SK-N-SH (cell line): ENCODE results near the gene CADM2. TPM values are rescaled to one million over a fixed set of nuclear protein-coding genes. Genes with fewer than 3 reads are reported as not detected.
A peak's percentile ranks its signal among the peaks of the same experiment; 100 is the strongest.

Source experiments
- CTCF ChIA-PET: fragments of 300-600, 350-600 bp; formaldehyde crosslinking; extraction: SDS; loops from one replicate; lab custom pipeline; 2021; lab: Yijun Ruan, JAX
- POLR2A ChIA-PET: fragments of 350-600 bp; sonication (Branson Sonifier 250); formaldehyde crosslinking; extraction: SDS; loops from one replicate; lab custom pipeline; 2020; ENCODE audit warnings: antibody characterized with exemption, inconsistent platforms; lab: Yijun Ruan, JAX
- DNase-seq: peaks from one replicate; pipeline ENCODE4 v3.0.0; 2012
- H2AFZ ChIP-seq: fragments of 200-600 bp; sonication (generic); 2 replicates; pipeline ENCODE4 v1.8.1; 2016; ENCODE audit warnings: antibody characterized with exemption, mild to moderate bottlenecking, low read depth
- H3F3A ChIP-seq: fragments of 200-600 bp; sonication (generic); replicated peaks from 2 replicates; pipeline ENCODE3; 2016; ENCODE audit warnings: antibody characterized with exemption, mild to moderate bottlenecking; ENCODE audit not compliant: insufficient read depth
- H3K27ac ChIP-seq, 2 experiments: fragments of 200-500 bp in 1 of 2; fragments of 200-600 bp in 1 of 2; sonication (Bioruptor generic) in 1 of 2; sonication (generic), shearing (Covaris generic) in 1 of 2; 2 replicates each; pipeline versions ENCODE4 v1.5.1 to v1.6.1; 2014 to 2016; ENCODE audit warnings: low read depth in 2 of 2, inconsistent platforms in 1 of 2, low read length in 1 of 2, mild to moderate bottlenecking in 1 of 2, mixed read lengths in 1 of 2
- H3K27me3 ChIP-seq: fragments of 200-600 bp; sonication (generic), shearing (Covaris generic); 2 replicates; pipeline ENCODE4 v1.6.1; 2016; ENCODE audit warnings: mixed run types; ENCODE audit not compliant: insufficient read depth
- H3K36me3 ChIP-seq, 2 experiments: fragments of 200-500 bp in 1 of 2; fragments of 200-600 bp in 1 of 2; sonication (Bioruptor generic) in 1 of 2; sonication (generic) in 1 of 2; replicated peaks in 1 of 2; 2 replicates each; pipeline versions ENCODE3 to v1.5.1; 2014 to 2016; ENCODE audit warnings: low read length in 1 of 2, mild to moderate bottlenecking in 1 of 2; ENCODE audit not compliant: insufficient read depth in 2 of 2, control insufficient read depth in 1 of 2
- H3K4me1 ChIP-seq, 2 experiments: fragments of 200-500 bp in 1 of 2; fragments of 200-600 bp in 1 of 2; sonication (Bioruptor generic) in 1 of 2; sonication (generic), shearing (Covaris generic) in 1 of 2; 2 replicates each; pipeline versions ENCODE4 v1.5.1 to v1.6.1; 2014 to 2016; ENCODE audit warnings: low read depth in 1 of 2, low read length in 1 of 2, mixed run types in 1 of 2; ENCODE audit not compliant: insufficient read depth in 2 of 2, control insufficient read depth in 1 of 2
- H3K4me2 ChIP-seq: fragments of 200-600 bp; sonication (generic), shearing (Covaris generic); 2 replicates; pipeline ENCODE4 v1.6.1; 2017; ENCODE audit warnings: mixed run types
- H3K4me3 ChIP-seq, 2 experiments: fragments of 200-500 bp in 1 of 2; fragments of 200-600 bp in 1 of 2; sonication (Bioruptor generic) in 1 of 2; sonication (generic), shearing (Covaris generic) in 1 of 2; 2 replicates each; pipeline versions ENCODE4 v1.5.1 to v1.8.1; 2014 to 2016; ENCODE audit warnings: low read depth in 2 of 2, inconsistent platforms in 1 of 2, low read length in 1 of 2, mild to moderate bottlenecking in 1 of 2, mixed read lengths in 1 of 2, moderate library complexity in 1 of 2
- H3K79me2 ChIP-seq: fragments of 200-600 bp; sonication (generic); 2 replicates; pipeline ENCODE4 v1.8.1; 2017; ENCODE audit warnings: mild to moderate bottlenecking; ENCODE audit not compliant: insufficient read depth
- H3K9ac ChIP-seq: fragments of 200-600 bp; sonication (generic); 2 replicates; pipeline ENCODE4 v1.6.1; 2017; ENCODE audit warnings: mixed run types
- H3K9me2 ChIP-seq: fragments of 200-600 bp; sonication (generic); 2 replicates; pipeline ENCODE4 v1.6.1; 2017; ENCODE audit warnings: mixed run types
- H3K9me3 ChIP-seq: fragments of 200-600 bp; sonication (generic); 2 replicates; pipeline ENCODE4 v1.6.1; 2017; ENCODE audit warnings: mixed run types, mild to moderate bottlenecking, moderate library complexity
- H4K20me1 ChIP-seq: fragments of 200-600 bp; sonication (generic); 2 replicates; pipeline ENCODE4 v1.6.1; 2017; ENCODE audit warnings: mild to moderate bottlenecking, mixed run types; ENCODE audit not compliant: insufficient read depth
- CHD2 ChIP-seq: fragments of 150-350 bp; IDR thresholded peaks from 2 replicates; pipeline ENCODE4 v1.6.1; 2018; ENCODE audit warnings: low read length; ENCODE audit not compliant: partially characterized antibody
- GABPA ChIP-seq: IDR thresholded peaks from 2 replicates; pipeline ENCODE4 v1.4.0; 2012; ENCODE audit warnings: low read depth, mild to moderate bottlenecking
- GATA2 ChIP-seq: sonication (generic); formaldehyde crosslinking; IDR thresholded peaks from 2 replicates; pipeline ENCODE4 v1.5.0; 2020; ENCODE audit warnings: mild to moderate bottlenecking, missing genetic modification reagents
- REST ChIP-seq: IDR thresholded peaks from 2 replicates; pipeline ENCODE4 v1.6.1; 2012; ENCODE audit warnings: mild to moderate bottlenecking, low read depth, low read length, moderate library complexity
- WGBS: methylation state at CpG from one replicate; pipeline ENCODE4 v1.1.6; 2017; ENCODE audit warnings: low lambda C conversion rate; 5-methylcytosine and 5-hydroxymethylcytosine counted together
- polyA plus RNA-seq, 3 experiments: library from polyadenylated mRNA; depleted of rRNA; stranded (reverse); fragments of >200 nt; gene quantifications; 2 replicates each; pipeline ENCODE4 v1.2.3, GENCODE V29; 2012

Gene CADM2
- polyA plus RNA-seq, 1 of the 3 experiments (the other 2 are of a cell fraction) = 0.46 TPM

GRCh38 chr3:85627932-85628331 is 669.1 kb downstream of the CADM2 start:
- Histone ChIP-seq H3K79me2 (no peaks in the 10 kb centered on the region), H3K27me3 (no peaks in the 10 kb centered on the region), H3K9me2 (no peaks in the 10 kb centered on the region), H3K4me2 (no peak overlapping the region), H3K4me3 (no peak overlapping the region), H3K9me3 (no peaks in the 10 kb centered on the region), H4K20me1 (no peaks in the 10 kb centered on the region), H3K9ac (no peak overlapping the region), H3F3A (no peaks in the 10 kb centered on the region), H3K36me3 (no peaks in the 10 kb centered on the region), H3K4me1 (no peaks in the 10 kb centered on the region), H2AFZ (no peak overlapping the region), H3K27ac (no peak overlapping the region)
- no peak for DNase-seq
- no peak for TF ChIP-seq GATA2 (CRISPR knock-in tag)
- 55% methylated on average over 5 of the region's 5 CpGs for WGBS
- ChIA-PET CTCF (no interaction called here), POLR2A (no interaction called here)

- no peak overlapping the region for H3K4me2 ChIP-seq
- WGBS = 41% methylated on average over 1 of the region's 1 CpG
Observed at GRCh38 chr3:85631070-85631469, 672.3 kb downstream of the CADM2 start.

More at GRCh38 chr3:85631070-85631469, 672.3 kb downstream of the CADM2 start:
- no peaks in the 10 kb centered on the region for H3K9me2 ChIP-seq
- H3K36me3 ChIP-seq = no peaks in the 10 kb centered on the region
- POLR2A ChIA-PET = no interaction called here
- no peaks in the 10 kb centered on the region for H3F3A ChIP-seq
- TF ChIP-seq CHD2 (no peak), GABPA (no peak), REST (peak; percentile 58; the same call in 1 of the 2 replicates)
- no peak overlapping the region for H3K9ac ChIP-seq
- CTCF ChIA-PET = interaction anchor here (0.7 to 0.9 kb wide), 2 partner anchors 10 to 1083 kb away, joined by 3 read pairs; no protein-coding TSS in a partner anchor
- H3K79me2 ChIP-seq = no peaks in the 10 kb centered on the region
- H3K9me3 ChIP-seq = no peaks in the 10 kb centered on the region
- H3K27me3 ChIP-seq = no peaks in the 10 kb centered on the region
- no peak for DNase-seq
- H3K4me1 ChIP-seq = no peaks in the 10 kb centered on the region
- H4K20me1 ChIP-seq = no peaks in the 10 kb centered on the region
- H3K27ac ChIP-seq = no peak overlapping the region
- no peak overlapping the region for H3K4me3 ChIP-seq
- no peak overlapping the region for H2AFZ ChIP-seq
